ENCODE data around the gene EEF2.

GRCh38 chr19:3969435-3970312, 15.6 kb downstream of the EEF2 start:
- TF ChIP-seq, protein P1, sequence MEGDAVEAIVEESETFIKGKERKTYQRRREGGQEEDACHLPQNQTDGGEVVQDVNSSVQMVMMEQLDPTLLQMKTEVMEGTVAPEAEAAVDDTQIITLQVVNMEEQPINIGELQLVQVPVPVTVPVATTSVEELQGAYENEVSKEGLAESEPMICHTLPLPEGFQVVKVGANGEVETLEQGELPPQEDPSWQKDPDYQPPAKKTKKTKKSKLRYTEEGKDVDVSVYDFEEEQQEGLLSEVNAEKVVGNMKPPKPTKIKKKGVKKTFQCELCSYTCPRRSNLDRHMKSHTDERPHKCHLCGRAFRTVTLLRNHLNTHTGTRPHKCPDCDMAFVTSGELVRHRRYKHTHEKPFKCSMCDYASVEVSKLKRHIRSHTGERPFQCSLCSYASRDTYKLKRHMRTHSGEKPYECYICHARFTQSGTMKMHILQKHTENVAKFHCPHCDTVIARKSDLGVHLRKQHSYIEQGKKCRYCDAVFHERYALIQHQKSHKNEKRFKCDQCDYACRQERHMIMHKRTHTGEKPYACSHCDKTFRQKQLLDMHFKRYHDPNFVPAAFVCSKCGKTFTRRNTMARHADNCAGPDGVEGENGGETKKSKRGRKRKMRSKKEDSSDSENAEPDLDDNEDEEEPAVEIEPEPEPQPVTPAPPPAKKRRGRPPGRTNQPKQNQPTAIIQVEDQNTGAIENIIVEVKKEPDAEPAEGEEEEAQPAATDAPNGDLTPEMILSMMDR (conservative IDR thresholded peaks at IDR 0.05), result peak; percentile 17; the same call in 1 of the 2 replicates
- TF ChIP-seq EZH2 (IDR thresholded peaks at IDR 0.05; ENCODE audit: low read depth), result no peak

Measured in PC-9 (cell line).